Skin epidermis (tissue), 12 donors: ENCODE results near the gene GREB1.

ENCODE experiments used
- H3K27ac ChIP-seq, 21 experiments: fragments of 200-600 bp; sonication (generic) in 11 of 21; one replicate each; pipeline ENCODE4 v1.5.0; 2020; ENCODE audit warnings: mild to moderate bottlenecking in 3 of 21, inconsistent platforms in 2 of 21, moderate library complexity in 2 of 21
- H3K4me3 ChIP-seq, 7 experiments: fragments of 200-600 bp; sonication (generic) in 2 of 7; one replicate each; pipeline ENCODE4 v1.5.0; 2020; ENCODE audit warnings: inconsistent platforms in 2 of 7, mild to moderate bottlenecking in 2 of 7, moderate library complexity in 1 of 7

Gene GREB1

GRCh38 chr2:11509657-11510360 is 24.0 kb upstream of the GREB1 start:
- no peak overlapping the region for H3K27ac ChIP-seq
- H3K4me3 ChIP-seq = no peak overlapping the region

- no peak overlapping the region for H3K27ac ChIP-seq
- H3K4me3 ChIP-seq = no peak overlapping the region
These were observed 21.4 kb upstream of the GREB1 start for GRCh38 chr2:11512431-11512830.

DNA sequence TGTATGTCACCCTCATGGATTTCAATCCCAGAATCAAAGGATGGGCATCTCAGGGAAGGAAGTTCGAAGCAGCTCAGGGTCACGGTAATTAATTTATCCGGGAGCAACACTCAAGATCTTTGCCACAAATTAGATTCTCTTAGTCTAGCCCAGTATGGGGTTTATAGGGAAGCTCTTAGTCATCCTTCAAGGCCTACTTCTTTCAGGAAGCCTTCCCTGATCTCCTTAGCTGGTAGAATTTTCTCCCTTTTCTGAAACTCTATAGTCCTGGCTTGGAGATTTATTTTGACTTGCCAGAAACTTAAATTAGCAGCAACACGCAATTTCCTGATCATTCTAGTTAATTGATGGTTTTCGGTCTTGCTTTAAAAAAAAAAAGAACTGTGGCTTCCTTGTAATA is 20.5 kb upstream of the GREB1 start:
- Histone ChIP-seq H3K27ac (no peak overlapping the region), H3K4me3 (no peak overlapping the region)

- no peak overlapping the region for H3K27ac ChIP-seq
- no peak overlapping the region for H3K4me3 ChIP-seq
These were observed 19.6 kb upstream of the GREB1 start for GRCh38 chr2:11514081-11514730.

- Histone ChIP-seq H3K27ac (no peak overlapping the region), H3K4me3 (no peak overlapping the region)
These were observed 18.9 kb upstream of the GREB1 start for GRCh38 chr2:11514904-11515303.

DNA sequence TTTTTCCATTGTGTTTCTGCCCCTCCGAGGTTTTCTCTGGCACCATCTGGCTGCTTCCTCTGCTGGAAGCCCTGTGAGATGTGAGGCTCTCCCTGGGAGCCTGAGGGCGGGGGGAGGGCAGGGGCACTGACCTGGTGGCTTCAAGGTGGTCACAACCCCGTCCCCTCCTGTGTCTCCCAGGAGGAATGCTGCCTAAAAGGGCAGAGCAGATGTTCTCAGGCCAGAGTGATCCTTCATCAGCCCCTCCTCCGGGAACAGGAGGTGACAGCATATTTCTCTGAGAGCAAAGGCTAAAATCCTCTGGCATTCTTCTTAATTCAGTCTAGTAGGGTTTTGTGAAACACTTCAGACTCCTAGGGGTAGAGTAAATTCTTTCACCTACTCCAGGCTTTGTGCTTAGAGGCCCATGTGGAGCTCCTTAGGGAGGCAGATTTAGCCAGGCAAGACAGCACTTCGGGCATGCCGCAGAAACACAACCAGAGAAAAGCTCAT is 18.3 kb upstream of the GREB1 start:
- H3K27ac ChIP-seq = no peak overlapping the region

GRCh38 chr2:11516984-11517648 is 16.7 kb upstream of the GREB1 start:
- Histone ChIP-seq H3K27ac (no peak overlapping the region), H3K4me3 (no peak overlapping the region)

More for the DNA sequence above, 18.3 kb upstream of the GREB1 start:
- no peak overlapping the region for H3K4me3 ChIP-seq

GRCh38 chr2:11517906-11518305 is 15.9 kb upstream of the GREB1 start:
- Histone ChIP-seq H3K27ac (no peak overlapping the region), H3K4me3 (no peak overlapping the region)

DNA sequence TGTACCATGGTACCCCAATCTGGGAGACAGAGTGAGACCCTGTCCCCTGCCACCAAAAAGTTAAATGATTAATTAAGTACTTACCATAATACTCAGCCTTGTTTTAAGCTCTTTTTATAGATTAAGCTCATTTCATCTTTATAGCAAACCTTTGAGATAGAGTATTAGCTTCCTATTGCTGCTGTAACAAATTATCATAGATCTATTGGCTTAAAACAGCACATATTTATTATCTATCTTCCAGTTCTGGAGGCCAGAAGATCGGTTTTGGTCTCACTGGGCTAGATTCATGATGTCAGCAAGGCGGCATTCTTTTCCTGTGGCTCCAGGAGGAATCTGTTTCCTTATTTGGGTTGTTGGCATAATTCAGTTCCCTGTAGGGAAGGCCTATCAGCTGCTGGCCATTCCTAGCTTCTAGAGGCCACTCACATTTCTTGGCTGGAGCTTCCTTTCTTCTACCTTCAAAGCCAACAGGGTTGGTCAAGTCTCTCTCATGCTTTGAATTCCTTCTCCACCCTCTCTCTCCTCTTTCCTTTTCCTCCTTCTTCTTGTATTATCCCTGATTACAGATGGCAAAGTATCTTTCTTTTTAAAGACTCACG is 13.7 kb upstream of the GREB1 start:
- no peak overlapping the region for H3K27ac ChIP-seq
- H3K4me3 ChIP-seq = no peak overlapping the region

DNA sequence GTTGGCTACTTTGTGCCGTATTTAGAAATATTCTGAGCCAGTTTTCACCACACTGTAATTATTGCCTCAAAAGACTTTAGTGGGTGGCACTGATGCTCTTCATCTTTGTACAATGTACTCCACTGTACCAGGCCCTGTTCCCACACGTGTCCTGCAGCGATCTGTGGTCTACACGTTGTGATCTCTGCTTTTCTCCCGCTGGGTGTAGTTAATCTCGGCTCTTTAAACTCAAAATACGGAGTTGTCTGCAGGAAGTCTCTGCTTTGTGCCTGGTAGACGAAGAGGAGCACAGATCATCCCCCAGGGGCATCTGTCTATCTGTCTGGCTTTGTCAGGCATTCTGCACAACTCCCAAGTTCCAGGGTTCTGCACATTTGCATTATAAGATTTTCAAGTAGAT is 12.1 kb upstream of the GREB1 start:
- no peak overlapping the region for H3K4me3 ChIP-seq
- no peak overlapping the region for H3K27ac ChIP-seq

- Histone ChIP-seq H3K4me3 (no peak overlapping the region), H3K27ac (peak overlapping the region in 1 of 21 experiments; percentile 1)
These were observed 9.4 kb upstream of the GREB1 start for GRCh38 chr2:11524470-11524869.

GRCh38 chr2:11525762-11526161 is 8.1 kb upstream of the GREB1 start:
- Histone ChIP-seq H3K4me3 (no peak overlapping the region), H3K27ac (no peak overlapping the region)

- Histone ChIP-seq H3K4me3 (no peak overlapping the region), H3K27ac (no peak overlapping the region)
These were observed 6.8 kb upstream of the GREB1 start for GRCh38 chr2:11527001-11527400.

GRCh38 chr2:11528228-11528627 is 5.6 kb upstream of the GREB1 start:
- no peak overlapping the region for H3K27ac ChIP-seq

DNA sequence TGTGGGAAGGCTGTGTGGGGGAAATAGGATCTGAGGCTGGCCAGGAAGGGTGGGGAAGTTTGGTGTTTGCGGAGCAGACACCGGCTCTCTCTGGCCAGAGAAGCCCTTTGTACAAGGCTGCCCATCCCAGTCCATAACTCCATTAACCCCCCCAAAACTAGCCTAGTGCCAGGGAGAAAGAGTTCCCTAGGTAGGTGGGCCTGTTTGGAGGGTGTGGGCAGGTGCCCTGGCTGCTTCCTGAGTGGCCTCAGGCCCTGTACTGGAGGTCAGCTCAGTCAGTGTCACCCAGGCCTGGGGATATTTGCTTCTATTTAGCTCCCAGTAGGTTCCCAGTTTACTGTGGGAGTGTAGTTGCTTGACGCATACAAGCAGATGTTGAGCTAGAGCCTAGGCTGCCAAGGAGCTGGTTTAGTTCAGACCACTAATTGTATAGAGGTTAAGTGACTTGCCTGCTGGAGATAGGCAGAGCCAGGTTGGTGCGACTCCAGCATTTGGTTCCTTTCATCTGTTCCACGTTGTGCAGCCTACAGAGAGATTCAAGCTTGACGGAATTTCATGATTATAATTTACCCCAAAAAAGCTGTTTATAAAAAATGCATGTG is 2.9 kb upstream of the GREB1 start:
- H3K27ac ChIP-seq = peak overlapping the region in 1 of 21 experiments; percentile 28
- no peak overlapping the region for H3K4me3 ChIP-seq

More at GRCh38 chr2:11528228-11528627, 5.6 kb upstream of the GREB1 start:
- no peak overlapping the region for H3K4me3 ChIP-seq

GRCh38 chr2:11532416-11533055 is 1.3 kb upstream of the GREB1 start:
- no peak overlapping the region for H3K4me3 ChIP-seq
- H3K27ac ChIP-seq = peak overlapping the region in 2 of 21 experiments; percentile 17 to 18

DNA sequence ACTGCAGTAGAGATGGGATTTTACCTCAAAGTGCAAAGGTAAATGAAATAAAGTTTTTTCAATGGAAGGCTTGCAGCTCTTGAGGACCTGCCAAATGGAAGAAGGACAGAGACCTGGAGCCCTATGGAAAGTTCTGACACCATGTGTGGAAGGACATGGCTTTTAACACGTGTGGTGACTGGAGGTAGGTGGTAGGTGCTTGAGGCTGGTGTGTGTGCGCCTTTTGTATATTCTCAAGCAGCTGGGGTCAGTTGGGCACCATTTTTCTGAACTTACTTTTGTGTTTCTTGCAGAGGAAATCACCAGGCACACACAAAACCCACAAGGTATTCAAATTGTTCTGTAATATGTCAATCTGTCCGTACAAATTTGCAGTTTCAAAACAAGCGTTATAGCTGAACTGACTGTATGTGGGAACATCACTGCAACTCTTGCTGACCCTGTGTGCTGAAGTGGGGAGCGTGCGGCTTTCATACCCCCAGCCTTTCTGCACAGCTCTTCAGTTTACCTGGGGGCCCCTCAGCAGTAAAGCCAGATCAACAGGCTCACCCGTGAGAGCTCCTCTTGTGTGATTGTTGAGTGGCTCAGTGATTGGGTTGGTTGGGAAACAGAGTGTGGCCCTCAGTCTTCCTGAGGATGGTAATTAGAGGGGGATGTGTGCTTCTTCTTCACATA is 363 bp downstream of the GREB1 start:
- H3K4me3 ChIP-seq = no peak overlapping the region
- H3K27ac ChIP-seq = no peak overlapping the region

GRCh38 chr2:11534746-11535484 is 1.1 kb downstream of the GREB1 start:
- Histone ChIP-seq H3K4me3 (no peak overlapping the region), H3K27ac (no peak overlapping the region)
